Esophagus squamous epithelium (tissue), 5 donors: Measurements from ENCODE around the gene AIP. TPM values are rescaled to one million over a fixed set of nuclear protein-coding genes. Genes with fewer than 3 reads are reported as not detected.
"Not testable (repeated sequence)": the region's sequence is repeated elsewhere in the genome, so short reads cannot be mapped to it uniquely, and the experiment has no call there.

ENCODE experiments used
- DNase-seq: peaks from one replicate; lab custom pipeline; 2025; lab: John Stamatoyannopoulos, UW
- H3K27ac ChIP-seq, 4 donors: fragments of 200-600 bp; sonication (generic); one replicate each; pipeline ENCODE4 v1.5.1; 2016 to 2019; ENCODE audit warnings: mild to moderate bottlenecking in 1 of 4
- H3K27me3 ChIP-seq, 4 donors: fragments of 200-600 bp; sonication (generic); 1 replicate in 3 of 4; 2 replicates in 1 of 4; pipeline versions ENCODE4 v1.5.1 to v1.6.0; 2017 to 2021; ENCODE audit warnings: antibody characterized with exemption in 1 of 4
- H3K36me3 ChIP-seq, 3 donors: fragments of 200-600 bp; sonication (generic); one replicate each; pipeline ENCODE4 v1.5.1; 2016 to 2019
- H3K4me1 ChIP-seq, 3 donors: fragments of 200-600 bp; sonication (generic); one replicate each; pipeline ENCODE4 v1.5.1; 2017 to 2019
- H3K4me3 ChIP-seq, 4 donors: fragments of 200-600 bp; sonication (generic); 1 replicate in 3 of 4; 2 replicates in 1 of 4; pipeline ENCODE4 v1.5.1; 2016 to 2019; ENCODE audit warnings: mild to moderate bottlenecking in 2 of 4, moderate library complexity in 1 of 4
- H3K9me3 ChIP-seq, 3 donors: fragments of 200-600 bp; sonication (generic); one replicate each; pipeline ENCODE4 v1.5.1; 2016 to 2019
- POLR2A ChIP-seq, 4 donors: fragments of 450-650 bp; IDR thresholded peaks; one replicate each; pipeline ENCODE4 v1.6.1; 2017; ENCODE audit warnings: antibody characterized with exemption in 4 of 4, mild to moderate bottlenecking in 4 of 4, moderate library complexity in 3 of 4
- WGBS, 2 donors: methylation state at CpG; one replicate each; pipeline ENCODE4 v1.1.5; 2018; 5-methylcytosine and 5-hydroxymethylcytosine counted together
- intact Hi-C: fragments of 100-400 bp; cut with DNase I; formaldehyde crosslinking; loops from one replicate; pipeline ENCODE4 v1.15.0; 2022
- total RNA-seq, 4 donors: library from RNA; depleted of rRNA; stranded (reverse); fragments of >200 nt; gene quantifications; one replicate each; pipeline ENCODE4 v1.1.0, GENCODE V29; 2016
- TF ChIP-seq, protein P1 (sequence below), 6 experiments: fragments of 450-650 bp in 4 of 6; fragments of 200-600 bp in 2 of 6; sonication (generic) in 2 of 6; IDR thresholded peaks; one replicate each; pipeline ENCODE4 v1.5.1; 2016 to 2019; ENCODE audit warnings: antibody characterized with exemption in 6 of 6, mild to moderate bottlenecking in 4 of 6, moderate library complexity in 4 of 6
- donor health status: DM: yes; HTN: yes; CAD: no.

The AIP gene
- total RNA-seq, 4 donors from 2014 or later = 16.8 to 63.3 (median 28.3) TPM

GRCh38 chr11:67508486-67509121 lies 25.8 kb downstream of the AIP start:
- intact Hi-C loops = no loop called here
- Histone ChIP-seq H3K36me3 (peaks cover 0 to 6% (median 0%) of the 10 kb centered on the region in 3 donors), H3K9me3 (no peaks in the 10 kb centered on the region), H3K4me1 (peaks cover 30 to 51% (median 42%) of the 10 kb centered on the region in 3 donors), H3K27me3 (peaks cover 0 to 49% (median 0%) of the 10 kb centered on the region in 4 donors), H3K27ac (peak overlapping the region; percentile 96 to 99 (median 98)), H3K4me3 (peak overlapping the region; percentile 68 to 90 (median 76))
- WGBS, 2 donors = 2 to 3% methylated on average over 8 to 20 of the region's 57 CpGs
- DNase-seq = peak; percentile 80
- TF ChIP-seq, protein P1, sequence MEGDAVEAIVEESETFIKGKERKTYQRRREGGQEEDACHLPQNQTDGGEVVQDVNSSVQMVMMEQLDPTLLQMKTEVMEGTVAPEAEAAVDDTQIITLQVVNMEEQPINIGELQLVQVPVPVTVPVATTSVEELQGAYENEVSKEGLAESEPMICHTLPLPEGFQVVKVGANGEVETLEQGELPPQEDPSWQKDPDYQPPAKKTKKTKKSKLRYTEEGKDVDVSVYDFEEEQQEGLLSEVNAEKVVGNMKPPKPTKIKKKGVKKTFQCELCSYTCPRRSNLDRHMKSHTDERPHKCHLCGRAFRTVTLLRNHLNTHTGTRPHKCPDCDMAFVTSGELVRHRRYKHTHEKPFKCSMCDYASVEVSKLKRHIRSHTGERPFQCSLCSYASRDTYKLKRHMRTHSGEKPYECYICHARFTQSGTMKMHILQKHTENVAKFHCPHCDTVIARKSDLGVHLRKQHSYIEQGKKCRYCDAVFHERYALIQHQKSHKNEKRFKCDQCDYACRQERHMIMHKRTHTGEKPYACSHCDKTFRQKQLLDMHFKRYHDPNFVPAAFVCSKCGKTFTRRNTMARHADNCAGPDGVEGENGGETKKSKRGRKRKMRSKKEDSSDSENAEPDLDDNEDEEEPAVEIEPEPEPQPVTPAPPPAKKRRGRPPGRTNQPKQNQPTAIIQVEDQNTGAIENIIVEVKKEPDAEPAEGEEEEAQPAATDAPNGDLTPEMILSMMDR (IDR thresholded peaks at IDR 0.05) = peak in 1 of 6 experiments; percentile 7
- TF ChIP-seq POLR2A (IDR thresholded peaks at IDR 0.05) = peak in 2 of 4 donors; percentile 21 to 69

DNA sequence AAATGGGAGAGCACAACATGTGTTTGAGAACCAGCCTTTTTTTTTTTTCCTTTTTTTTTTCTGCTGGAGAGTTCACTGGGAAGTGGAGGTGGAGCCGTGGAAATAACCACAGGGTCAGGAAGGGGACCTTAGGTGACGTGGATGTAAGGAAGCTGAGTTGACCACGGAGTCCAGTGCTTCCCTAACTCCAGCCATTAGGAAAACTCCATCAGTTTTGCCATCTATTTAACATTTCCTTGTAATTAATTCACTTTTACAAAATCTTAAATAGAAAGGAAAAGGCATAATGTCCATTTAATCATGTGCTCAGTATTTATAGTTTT lies 27.2 kb downstream of the AIP start:
- peaks cover 0 to 49% (median 0%) of the 10 kb centered on the region in 4 donors for H3K27me3 ChIP-seq
- intact Hi-C loops = no loop called here
- H3K27ac ChIP-seq = no peak overlapping the region
- H3K4me1 ChIP-seq = peaks cover 26 to 37% (median 30%) of the 10 kb centered on the region in 3 donors
- H3K4me3 ChIP-seq = no peak overlapping the region
- no peaks in the 10 kb centered on the region for H3K9me3 ChIP-seq
- TF ChIP-seq, protein P1 (IDR thresholded peaks at IDR 0.05) = no peak
- TF ChIP-seq POLR2A (IDR thresholded peaks at IDR 0.05) = no peak
- DNase-seq = no peak
- WGBS, 2 donors = 34 to 59% methylated on average over 3 of the region's 3 CpGs
- H3K36me3 ChIP-seq = peaks cover 0 to 6% (median 0%) of the 10 kb centered on the region in 3 donors

- DNase-seq, H3K27ac ChIP-seq, H3K4me3 ChIP-seq, intact Hi-C loops, H3K9me3 ChIP-seq, H3K36me3 ChIP-seq: not testable (repeated sequence)
- WGBS, 2 donors = 90 to 97% methylated on average over 3 of the region's 4 CpGs
- Histone ChIP-seq H3K4me1 (peaks cover 15 to 21% (median 17%) of the 10 kb centered on the region in 3 donors), H3K27me3 (peaks cover 0 to 51% (median 0%) of the 10 kb centered on the region in 4 donors)
These were observed 28.7 kb downstream of the AIP start for GRCh38 chr11:67511558-67511957.

DNA sequence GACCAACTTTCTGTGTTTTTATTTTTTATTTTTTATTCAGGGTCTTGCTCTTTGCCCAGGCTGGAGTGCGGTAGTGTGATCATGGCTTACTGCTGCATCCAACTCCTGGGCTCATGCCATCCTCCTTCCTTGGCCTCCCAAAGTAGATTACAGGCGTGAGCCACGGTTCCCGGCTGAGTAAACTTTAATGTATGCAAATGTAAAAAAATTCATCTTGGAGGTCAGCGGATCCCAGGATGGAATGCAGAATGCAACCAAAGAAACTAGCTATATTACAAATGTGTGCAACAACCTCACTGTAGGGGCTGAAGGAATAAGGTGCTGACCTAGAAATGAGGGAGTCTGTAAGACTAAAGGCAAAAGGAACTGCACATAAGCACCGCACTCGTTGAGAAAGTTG lies 31.3 kb downstream of the AIP start:
- Histone ChIP-seq H3K27ac (no peak overlapping the region), H3K4me3 (no peak overlapping the region), H3K36me3 (no peaks in the 10 kb centered on the region), H3K27me3 (peaks cover 0 to 51% (median 0%) of the 10 kb centered on the region in 4 donors), H3K9me3 (no peaks in the 10 kb centered on the region), H3K4me1 (peaks cover 0 to 2% (median under 1%) of the 10 kb centered on the region in 3 donors)
- no peak for TF ChIP-seq POLR2A (IDR thresholded peaks at IDR 0.05)
- TF ChIP-seq, protein P1 (IDR thresholded peaks at IDR 0.05) = no peak
- no peak for DNase-seq
- 70 to 82% methylated on average over 4 to 7 of the region's 7 CpGs for WGBS, 2 donors
- intact Hi-C loops = no loop called here

GRCh38 chr11:67516806-67517205 lies 34.0 kb downstream of the AIP start:
- 77 to 100% methylated on average over 2 to 4 of the region's 9 CpGs for WGBS, 2 donors
- H3K4me1 ChIP-seq = no peaks in the 10 kb centered on the region
- TF ChIP-seq POLR2A (IDR thresholded peaks at IDR 0.05) = no peak
- TF ChIP-seq, protein P1 (IDR thresholded peaks at IDR 0.05) = no peak
- no peaks in the 10 kb centered on the region for H3K36me3 ChIP-seq
- no peak overlapping the region for H3K4me3 ChIP-seq
- intact Hi-C loops = no loop called here
- no peak for DNase-seq
- no peak overlapping the region for H3K27ac ChIP-seq
- H3K9me3 ChIP-seq = no peaks in the 10 kb centered on the region
- H3K27me3 ChIP-seq = peaks cover 0 to 37% (median 0%) of the 10 kb centered on the region in 4 donors
